Measurements from ENCODE around the gene TFAP2A. TPM values are rescaled to one million over a fixed set of nuclear protein-coding genes. Genes with fewer than 3 reads are reported as not detected.

The TFAP2A gene
- total RNA-seq, 2 donors from 2014 or later, result 0.12 TPM; not detected in 1

DNA sequence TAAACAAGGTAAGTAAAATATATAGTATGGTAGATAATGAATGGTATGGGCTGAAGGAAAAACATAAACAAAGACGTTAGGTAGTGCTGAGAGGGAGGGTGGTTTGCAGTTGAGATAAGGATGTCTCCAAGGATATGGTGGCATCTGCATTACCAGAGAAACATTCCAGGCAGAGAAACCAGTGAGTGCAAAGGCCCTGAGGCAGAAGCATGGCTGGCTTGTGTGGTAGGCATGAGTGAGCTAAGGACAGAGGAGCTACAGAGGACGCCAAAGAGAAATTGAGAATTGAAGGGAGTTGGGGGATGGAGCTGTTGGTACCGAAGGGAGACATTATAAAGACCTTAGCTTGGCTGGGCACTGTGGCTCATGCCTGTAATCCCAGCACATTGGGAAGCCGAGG, 18.4 kb upstream of the TFAP2A start:
- H3K27ac ChIP-seq, result no peak overlapping the region
- H3K4me1 ChIP-seq, result no peaks in the 10 kb centered on the region
- no peaks in the 10 kb centered on the region for H3K36me3 ChIP-seq
- H3K27me3 ChIP-seq, result peaks cover 0 to 4% of the 10 kb centered on the region in 2 donors
- TF ChIP-seq CTCF (IDR thresholded peaks at IDR 0.05), result no peak
- no peak for DNase-seq (ENCODE audit: low spot score)
- H3K4me3 ChIP-seq, result no peak overlapping the region
- H3K9me3 ChIP-seq, result no peaks in the 10 kb centered on the region

DNA sequence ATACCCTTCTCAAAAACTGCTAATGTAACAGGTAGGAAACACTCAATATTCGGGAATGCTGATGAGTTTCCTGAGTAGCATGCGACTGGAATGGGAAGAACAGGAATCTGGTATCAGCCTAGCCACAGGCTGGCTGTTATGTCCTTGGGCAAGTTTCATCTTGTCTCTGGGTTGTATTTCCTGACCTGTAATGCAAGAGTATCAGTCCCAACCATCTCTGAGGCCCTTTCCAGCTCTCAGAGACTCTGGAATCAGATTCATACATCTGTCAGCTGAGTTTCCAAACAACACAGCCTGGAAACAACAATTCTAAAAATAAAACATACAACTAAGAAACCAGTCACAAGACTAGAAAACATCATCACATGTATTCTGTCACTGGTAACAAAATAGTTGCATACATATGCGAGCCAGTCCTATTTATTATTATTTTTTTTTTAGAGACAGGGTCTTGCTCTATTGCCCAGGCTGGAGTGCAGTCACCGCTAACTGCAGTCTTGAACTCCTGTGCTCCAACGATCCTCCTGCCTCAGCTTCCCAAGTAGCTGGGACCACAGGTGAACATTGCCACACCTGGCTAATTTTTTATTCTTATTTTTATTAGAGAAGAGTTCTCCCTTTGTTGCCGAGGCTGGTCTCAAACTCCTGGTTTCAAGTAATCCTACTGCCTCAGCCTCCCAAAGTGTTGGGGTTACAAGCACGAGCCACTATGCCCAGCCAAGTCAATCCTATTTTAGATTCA, 16.7 kb upstream of the TFAP2A start:
- H3K9me3 ChIP-seq, result no peaks in the 10 kb centered on the region
- H3K27me3 ChIP-seq, result peaks cover 0 to 4% of the 10 kb centered on the region in 2 donors
- no peaks in the 10 kb centered on the region for H3K36me3 ChIP-seq
- no peak overlapping the region for H3K4me3 ChIP-seq
- no peak for TF ChIP-seq CTCF (IDR thresholded peaks at IDR 0.05)
- peaks cover 0 to 6% of the 10 kb centered on the region in 2 donors for H3K4me1 ChIP-seq
- DNase-seq (ENCODE audit: low spot score), result no peak
- no peak overlapping the region for H3K27ac ChIP-seq

DNA sequence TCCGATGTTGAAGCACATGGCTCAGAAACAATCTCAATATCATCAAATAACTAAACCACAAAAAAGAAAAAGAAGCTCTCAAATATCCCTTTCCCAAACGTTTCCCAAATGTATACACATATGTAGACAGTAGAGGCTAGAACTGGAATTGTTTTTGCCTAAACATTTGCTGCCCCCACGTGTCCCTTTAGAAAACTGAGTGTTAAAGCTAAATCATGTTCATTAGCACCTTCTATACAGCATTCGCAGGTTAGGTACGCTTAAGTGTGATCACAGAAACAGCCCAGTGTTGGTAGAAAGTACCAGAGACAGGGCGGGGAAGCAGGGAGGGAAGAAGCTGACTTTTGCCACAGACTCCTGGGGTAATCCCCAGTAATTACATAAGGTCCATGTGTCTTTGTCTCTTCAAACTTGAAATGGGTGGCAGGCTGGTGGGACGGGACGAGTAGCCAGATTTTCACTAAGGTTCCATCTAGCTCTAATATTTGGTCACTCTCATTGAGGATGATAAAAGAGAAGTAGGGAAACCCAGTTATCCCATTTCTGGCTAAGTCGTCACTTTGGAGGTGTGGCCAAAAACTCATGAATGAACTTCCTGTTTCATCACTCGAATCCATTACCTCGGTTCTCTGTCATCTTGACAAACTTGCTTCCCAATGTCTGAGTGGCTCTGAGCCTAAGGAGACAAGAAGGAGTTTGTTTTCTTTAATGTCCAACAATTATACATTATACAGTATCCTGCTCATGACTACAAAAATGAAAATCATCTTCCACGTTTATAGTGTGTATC, 15.0 kb upstream of the TFAP2A start:
- Histone ChIP-seq H3K4me3 (no peak overlapping the region), H3K27ac (no peak overlapping the region), H3K4me1 (peaks cover 0 to 22% of the 10 kb centered on the region in 2 donors), H3K27me3 (peaks cover under 1 to 4% of the 10 kb centered on the region in 2 donors), H3K36me3 (no peaks in the 10 kb centered on the region), H3K9me3 (no peaks in the 10 kb centered on the region)
- TF ChIP-seq CTCF (IDR thresholded peaks at IDR 0.05), result peak in 1 of 2 donors; percentile 60
- no peak for DNase-seq (ENCODE audit: low spot score)

- H3K9me3 ChIP-seq, result no peaks in the 10 kb centered on the region
- no peak for DNase-seq (ENCODE audit: low spot score)
- TF ChIP-seq CTCF (IDR thresholded peaks at IDR 0.05), result no peak
- peaks cover 14 to 27% of the 10 kb centered on the region in 2 donors for H3K27me3 ChIP-seq
- no peak overlapping the region for H3K27ac ChIP-seq
- H3K36me3 ChIP-seq, result no peaks in the 10 kb centered on the region
- H3K4me1 ChIP-seq, result peaks cover 0 to 22% of the 10 kb centered on the region in 2 donors
- peak overlapping the region; percentile 31 to 50 for H3K4me3 ChIP-seq
Measured at GRCh38 chr6:10426781-10427279, 12.0 kb upstream of the TFAP2A start.

DNA sequence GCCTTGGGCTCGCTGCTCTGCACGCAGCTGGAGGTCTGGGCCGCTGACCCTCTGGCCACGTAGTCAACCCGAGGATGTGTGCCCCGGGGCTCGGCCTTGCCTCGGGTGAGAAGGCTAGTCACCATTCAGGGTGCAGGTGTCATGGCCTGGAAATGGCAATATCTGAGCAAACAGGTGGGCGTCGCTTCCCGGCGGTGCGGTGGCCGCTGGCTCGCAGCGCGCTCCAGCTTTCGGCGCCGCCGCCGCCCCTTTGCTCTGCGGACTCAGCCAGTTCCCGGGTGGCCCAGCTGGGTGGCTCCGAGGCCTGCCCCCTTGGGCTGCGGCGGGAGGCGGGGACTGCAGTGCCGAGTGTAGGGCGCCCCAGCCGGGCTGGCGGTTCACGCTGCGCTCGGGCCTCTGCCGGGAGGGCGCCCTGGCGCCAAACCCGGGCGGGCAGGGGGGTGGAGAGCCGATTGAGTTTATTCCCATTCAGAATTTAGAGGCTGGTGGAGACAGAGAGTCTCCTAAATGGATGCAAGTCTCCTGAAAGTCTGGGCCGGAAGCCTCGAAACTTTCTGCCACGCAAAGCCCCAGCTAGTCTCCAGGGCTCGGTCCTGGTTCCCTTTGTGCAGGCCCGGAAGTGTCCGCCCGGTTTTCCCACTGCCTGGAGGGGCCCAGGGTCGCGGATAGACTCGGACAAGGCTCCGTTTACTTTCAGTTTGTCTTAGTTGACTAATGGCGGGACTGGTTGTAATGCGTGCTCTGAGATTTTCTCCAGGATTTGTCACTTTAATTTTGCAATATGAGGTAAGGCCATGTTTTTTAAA, 11.3 kb upstream of the TFAP2A start:
- no peak overlapping the region for H3K27ac ChIP-seq

More for the DNA sequence above, 11.3 kb upstream of the TFAP2A start:
- no peaks in the 10 kb centered on the region for H3K9me3 ChIP-seq
- H3K36me3 ChIP-seq, result no peaks in the 10 kb centered on the region
- H3K4me3 ChIP-seq, result peak overlapping the region; percentile 31 to 50
- peaks cover 20 to 34% of the 10 kb centered on the region in 2 donors for H3K27me3 ChIP-seq
- no peak for TF ChIP-seq CTCF (IDR thresholded peaks at IDR 0.05)
- DNase-seq (ENCODE audit: low spot score), result no peak
- H3K4me1 ChIP-seq, result peaks cover 0 to 22% of the 10 kb centered on the region in 2 donors
